ENCODE results near the gene GALNT17.

- TF ChIP-seq, protein P1, sequence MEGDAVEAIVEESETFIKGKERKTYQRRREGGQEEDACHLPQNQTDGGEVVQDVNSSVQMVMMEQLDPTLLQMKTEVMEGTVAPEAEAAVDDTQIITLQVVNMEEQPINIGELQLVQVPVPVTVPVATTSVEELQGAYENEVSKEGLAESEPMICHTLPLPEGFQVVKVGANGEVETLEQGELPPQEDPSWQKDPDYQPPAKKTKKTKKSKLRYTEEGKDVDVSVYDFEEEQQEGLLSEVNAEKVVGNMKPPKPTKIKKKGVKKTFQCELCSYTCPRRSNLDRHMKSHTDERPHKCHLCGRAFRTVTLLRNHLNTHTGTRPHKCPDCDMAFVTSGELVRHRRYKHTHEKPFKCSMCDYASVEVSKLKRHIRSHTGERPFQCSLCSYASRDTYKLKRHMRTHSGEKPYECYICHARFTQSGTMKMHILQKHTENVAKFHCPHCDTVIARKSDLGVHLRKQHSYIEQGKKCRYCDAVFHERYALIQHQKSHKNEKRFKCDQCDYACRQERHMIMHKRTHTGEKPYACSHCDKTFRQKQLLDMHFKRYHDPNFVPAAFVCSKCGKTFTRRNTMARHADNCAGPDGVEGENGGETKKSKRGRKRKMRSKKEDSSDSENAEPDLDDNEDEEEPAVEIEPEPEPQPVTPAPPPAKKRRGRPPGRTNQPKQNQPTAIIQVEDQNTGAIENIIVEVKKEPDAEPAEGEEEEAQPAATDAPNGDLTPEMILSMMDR (IDR thresholded peaks at IDR 0.05), result no peak
- TF ChIP-seq POLR2A (IDR thresholded peaks at IDR 0.05), result no peak
These were observed 416.8 kb downstream of the GALNT17 start for GRCh38 chr7:71548746-71549145.

Data from heart left ventricle (tissue), 13 donors.